ENCODE data around the gene SLC27A5.
A peak's percentile ranks its signal among the peaks of the same experiment; 100 is the strongest.
"Not testable (repeated sequence)": the region's sequence is repeated elsewhere in the genome, so short reads cannot be mapped to it uniquely, and the experiment has no call there.

Gene SLC27A5

GRCh38 chr19:58519355-58520256 lies 7.8 kb upstream of the SLC27A5 start, which contains the start of gene ZBTB45:
TSS of gene ZBTB45 (minus strand) at chr19:58519810. CDS start at chr19:58517673, 2,137 bp downstream.
- DNase-seq = peak; percentile 93

DNA sequence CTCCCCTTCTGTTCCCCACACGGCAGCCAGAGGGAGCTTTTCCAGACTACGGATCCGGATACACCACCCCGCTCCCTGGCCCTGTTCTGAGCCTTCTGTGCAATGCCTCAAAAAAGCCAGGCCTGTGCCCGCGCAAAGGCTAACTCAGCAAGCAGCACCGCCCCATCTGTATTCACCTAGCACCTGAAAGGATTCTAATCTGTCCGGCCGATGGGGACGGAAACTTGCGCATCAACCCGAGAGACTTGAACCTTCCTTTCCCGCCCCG lies 7.2 kb upstream of the SLC27A5 start:
- peak; percentile 57 for DNase-seq

DNA sequence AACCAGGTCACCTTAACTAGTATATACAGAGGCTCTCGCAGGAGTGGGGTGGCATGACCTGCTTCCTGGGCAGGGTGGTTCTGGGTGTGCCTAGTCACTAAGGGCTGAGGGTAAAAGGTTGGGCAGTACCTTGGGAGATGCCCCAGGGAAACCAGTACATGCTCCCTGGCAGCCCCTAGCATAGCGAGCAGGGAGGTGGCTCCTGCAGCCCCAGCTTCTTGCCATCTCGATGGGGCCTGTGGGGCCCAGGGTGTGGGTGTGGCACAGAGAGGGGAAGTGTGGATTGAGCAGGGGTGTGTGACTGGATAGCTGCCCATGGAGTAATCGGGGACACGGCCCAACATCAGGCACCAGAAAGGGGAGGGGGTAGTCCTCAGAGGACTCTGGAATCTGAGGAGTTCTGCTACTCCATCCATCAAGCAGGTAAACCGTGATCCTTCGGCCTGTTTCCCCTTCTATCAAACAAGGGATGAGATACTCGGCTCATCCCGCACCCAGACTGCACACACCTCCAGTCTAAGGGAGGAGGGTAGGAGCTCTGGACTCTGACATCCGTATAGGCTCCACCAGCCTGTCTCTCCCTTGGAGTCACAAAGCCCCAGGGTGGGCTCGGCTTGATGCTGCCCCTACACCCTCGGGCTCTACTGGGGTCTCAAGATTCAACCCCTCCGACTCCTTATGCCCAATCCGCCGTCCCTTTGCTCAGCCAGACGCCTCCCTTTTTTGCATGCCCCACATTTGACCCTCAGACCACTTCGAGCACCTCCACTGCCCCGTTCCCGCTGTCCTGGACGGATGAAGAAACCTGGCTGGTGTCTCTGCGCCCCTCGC lies 6.7 kb upstream of the SLC27A5 start:
- peak; percentile 6 for DNase-seq

GRCh38 chr19:58516964-58517833 lies 5.4 kb upstream of the SLC27A5 start:
- DNase-seq = no peak

GRCh38 chr19:58516246-58516836 lies 4.5 kb upstream of the SLC27A5 start:
- no peak for DNase-seq

DNA sequence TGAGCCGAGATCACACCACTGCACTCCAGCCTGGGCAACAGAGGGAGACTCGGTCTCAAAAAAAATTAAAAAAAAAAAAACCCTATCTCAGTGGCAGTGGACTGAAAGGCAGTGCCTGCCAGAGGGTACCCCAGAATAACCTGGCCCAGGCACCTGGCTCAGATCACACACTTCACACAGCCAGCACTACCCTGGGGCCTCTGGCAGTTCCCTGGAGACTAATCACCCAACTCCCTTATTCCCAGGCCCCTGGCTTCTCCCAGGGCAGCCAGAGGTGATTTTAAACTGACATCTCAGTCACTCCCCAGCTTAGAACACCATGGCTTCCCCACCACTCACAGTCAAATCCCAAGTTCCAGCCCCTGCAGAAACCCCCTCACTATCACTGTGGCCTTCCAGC lies 3.5 kb upstream of the SLC27A5 start:
- DNase-seq = no peak

GRCh38 chr19:58514564-58515022 lies 2.8 kb upstream of the SLC27A5 start:
- no peak for DNase-seq

GRCh38 chr19:58513694-58514563 lies 2.1 kb upstream of the SLC27A5 start:
- peak; percentile 86 for DNase-seq

GRCh38 chr19:58513213-58513693 lies 1.5 kb upstream of the SLC27A5 start:
- DNase-seq = no peak

DNA sequence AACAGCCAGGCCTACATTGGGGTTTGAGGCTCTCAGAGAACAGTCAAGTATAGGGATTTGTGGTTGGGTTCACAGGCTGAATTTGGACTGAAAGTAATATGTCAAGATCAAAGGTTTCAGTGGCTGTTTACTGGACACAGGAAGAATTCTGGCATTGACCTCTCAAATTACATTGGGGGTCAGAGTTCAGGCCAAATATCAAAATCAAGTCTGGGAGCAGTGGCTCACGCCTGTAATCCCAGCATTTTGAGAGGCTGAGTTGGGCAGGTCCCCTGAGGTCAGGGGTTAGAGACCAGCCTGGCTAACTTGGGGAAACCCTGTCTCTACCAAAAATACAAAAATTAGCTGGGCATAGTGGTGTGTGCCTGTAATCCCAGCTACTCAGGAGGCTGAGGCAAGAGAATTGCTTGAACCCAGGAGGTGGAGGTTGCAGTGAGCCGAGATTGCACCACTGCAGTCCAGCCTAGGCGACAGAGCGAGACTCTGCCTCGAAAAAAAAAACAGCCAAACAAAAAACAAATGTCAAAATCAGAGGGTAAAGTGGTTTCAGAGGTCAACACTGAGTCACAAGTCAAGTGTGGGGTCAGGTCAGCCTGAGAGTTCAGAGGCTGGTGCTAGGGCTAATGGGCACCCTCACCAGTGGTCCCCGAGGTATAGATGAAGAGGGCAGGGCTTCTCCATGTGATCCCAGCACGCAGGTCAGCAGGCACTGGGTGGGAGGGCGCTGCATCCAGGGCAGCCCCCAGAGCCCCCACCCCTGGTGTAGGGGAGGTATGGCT lies 1.5 kb downstream of the SLC27A5 start:
- no peak for DNase-seq

DNA sequence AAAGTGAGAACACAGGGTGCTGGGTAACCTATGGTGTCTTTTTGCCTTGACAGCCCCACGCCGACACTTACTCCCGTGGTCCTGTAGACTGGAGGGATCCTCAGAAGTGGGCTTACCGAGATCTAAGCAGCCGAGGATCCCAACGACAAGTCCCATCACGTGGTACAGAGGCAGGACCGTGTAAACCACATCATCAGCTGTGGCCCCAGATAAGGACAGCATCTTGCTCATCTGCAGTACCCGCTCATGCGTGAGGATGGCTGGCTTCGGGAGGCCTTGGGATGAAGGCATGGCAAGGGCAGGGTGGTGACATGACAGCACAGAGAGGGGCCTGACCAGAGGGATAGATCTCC lies 2.1 kb downstream of the SLC27A5 start:
- no peak for DNase-seq

DNA sequence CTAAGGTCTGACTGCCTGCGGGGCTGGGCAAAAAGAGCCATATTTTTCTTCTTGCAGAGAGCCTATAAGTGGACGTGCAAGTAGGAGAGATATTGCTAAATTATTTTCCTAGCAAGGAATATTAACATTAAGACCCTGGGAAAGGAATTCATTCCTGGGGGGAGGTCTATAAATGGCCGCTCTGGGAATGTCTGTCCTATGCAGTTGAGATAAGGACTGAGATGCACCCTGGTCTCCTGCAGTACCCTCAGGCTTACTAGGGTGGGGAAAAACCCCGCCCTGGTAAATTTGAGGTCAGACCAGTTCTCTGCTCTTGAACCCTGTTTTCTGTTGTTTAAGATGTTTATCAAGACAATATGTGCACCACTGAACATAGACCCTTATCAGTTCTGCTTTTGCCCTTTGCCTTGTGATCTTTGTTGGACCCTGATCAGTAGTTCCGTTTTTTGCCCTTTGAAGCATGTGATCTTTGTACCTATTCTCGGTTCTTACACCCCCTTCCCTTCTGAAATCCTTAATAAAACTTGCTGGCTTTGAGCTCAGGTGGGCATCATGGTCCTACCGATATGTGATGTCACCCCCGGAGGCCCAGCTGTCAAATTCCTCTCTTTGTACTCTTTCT lies 4.1 kb downstream of the SLC27A5 start:
- DNase-seq = not testable (repeated sequence)

- DNase-seq = no peak
These were observed 11.6 kb downstream of the SLC27A5 start for GRCh38 chr19:58500242-58500641.

DNA sequence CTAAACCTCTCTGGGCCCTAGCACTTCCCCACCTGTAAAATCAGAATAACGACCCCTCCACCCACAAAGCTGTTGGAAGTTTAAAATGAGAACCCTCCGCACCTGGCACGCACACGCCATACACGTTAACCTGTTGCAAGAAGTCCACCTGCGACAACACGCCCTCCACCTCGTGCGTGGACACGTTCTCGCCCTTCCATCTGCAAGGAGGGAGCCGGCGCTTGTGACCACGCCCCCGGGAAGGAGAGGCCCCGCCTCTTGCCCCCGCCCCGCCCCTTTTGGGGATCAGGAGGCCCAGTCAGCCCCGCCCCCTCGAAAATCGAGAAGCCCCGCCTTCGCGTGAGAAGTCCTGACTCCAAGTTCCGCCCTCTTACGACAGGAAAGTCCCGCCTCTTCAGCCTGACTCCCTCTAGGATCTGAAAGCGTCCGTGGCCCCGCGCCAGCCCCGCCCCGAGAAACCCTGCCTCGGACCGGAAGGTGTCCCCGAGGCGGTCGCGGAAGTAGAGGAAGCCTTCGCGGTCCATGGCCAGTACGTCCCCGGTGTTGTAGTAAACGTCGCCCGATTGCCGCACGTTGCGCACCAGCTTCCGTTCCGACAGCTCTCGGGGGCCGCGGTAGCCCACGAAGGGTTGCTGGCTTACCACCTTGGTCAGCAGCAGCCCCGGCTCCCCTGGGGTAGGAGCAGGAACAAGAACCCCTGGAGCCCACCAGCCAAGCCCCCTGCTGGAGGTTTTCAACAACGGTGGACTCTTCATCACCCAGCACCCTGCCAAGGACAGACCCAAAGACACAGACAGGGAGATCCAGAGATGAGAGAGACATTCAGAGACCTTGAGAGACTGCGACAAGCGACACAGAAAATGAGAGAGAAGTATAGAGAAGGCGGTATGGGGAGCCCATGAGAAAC lies 12.5 kb downstream of the SLC27A5 start:
- DNase-seq = peak; percentile 97

DNA sequence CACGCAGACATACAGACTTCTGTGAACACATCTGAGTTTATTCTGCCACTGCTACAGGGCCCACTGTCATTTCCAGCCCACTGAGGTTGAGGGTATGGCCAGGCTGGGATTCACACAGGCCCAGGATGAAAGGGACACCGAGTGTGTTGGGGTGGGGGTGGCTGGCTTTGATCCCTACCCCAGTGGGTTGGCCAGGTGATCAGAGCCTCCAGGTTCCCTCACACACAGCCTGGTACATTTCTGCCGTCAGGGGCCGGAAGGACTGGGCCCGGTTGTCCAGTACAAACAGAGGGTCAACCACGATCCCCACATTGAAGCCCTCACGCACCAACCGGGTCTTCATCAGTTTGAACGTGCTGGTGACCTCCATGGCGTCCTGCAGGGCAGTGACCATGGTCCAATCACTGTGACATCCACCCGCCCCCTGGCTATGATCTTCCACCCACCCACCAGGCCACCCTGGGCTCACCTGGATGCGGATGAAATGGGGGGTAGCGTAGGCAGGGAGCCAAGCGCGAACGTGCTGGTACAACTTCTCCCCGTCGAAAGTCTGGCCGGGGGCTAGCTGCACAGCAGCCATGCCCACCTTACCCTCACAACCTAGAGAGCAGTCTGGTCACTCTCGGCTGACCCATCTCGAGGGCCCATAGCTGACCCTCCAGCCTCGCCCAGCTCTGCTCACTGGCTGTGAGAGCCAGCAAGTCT lies 13.3 kb downstream of the SLC27A5 start:
- no peak for DNase-seq

DNA sequence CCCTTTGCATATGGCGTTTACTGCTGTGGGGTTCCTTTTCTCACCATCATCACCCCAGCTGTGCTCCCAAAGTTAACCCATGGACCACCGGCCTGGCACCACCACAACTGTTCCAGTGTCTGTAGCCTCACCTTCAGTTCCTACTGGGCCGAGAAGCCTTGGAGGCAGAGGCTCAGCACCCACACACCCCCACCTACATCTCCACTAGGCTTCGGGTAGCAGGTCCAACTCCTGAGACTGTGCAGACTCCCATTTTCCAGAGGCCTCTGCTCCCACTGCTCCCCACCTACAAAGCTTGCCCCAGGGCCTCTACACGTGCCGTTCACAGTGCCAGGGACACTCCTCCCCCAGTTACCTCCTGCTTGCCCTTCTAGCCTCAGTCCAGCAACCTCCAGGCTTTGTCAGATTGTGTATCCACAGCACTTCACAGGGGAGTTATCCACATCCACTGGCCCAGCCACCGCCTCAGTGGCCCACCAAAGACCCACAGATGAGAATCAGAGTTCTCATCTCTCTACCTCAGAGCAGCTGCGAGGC lies 14.1 kb downstream of the SLC27A5 start:
- no peak for DNase-seq

DNA sequence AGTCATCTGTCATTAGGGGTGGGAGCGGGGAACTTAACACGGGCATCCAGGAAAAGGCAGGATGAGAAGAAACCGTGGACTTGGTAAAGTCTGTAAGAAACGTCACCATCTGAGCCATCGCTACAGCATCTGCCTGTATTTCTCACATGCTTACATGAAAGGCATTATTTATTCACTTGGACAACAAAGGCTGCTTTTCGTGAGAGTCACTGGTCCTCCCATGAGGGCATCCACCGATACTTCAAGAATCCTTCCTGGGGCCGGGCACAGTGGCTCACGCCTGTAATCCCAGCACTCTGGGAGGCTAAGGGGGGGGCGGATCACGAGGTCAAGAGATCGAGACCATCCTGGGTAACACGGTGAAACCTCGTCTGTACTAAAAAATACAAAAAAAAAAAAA lies 19.5 kb downstream of the SLC27A5 start:
- DNase-seq = no peak

DNA sequence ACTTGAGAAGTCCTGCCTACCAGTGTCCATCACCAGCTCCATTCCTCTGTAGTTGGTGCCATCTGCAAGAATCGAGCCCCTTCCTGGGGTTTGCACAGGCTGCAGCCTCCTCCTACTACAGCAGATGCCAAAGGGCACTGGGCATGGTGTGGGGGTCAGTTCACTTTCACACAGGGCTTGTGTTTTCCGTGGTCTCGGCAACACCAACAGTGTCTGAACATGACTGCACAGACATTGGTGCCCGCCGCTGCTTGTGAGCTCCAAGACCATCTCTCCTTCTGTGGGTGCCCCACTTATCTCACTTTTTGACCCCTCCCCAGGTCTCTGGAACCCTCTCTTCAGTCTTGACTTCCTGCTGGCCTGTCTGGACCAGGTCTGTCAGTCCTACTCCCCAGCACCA lies 20.4 kb downstream of the SLC27A5 start:
- no peak for DNase-seq
